GM19372 (cell line): ENCODE measurements around the gene SPATA46.

Experiments
- ATAC-seq: cut with Tn5 transposase; IDR thresholded peaks from one replicate; pipeline ENCODE4 v1.9.1; 2021; ENCODE audit warnings: mild to moderate bottlenecking, low read depth, moderate library complexity; ENCODE audit not compliant: unreplicated experiment

SPATA46 gene

GRCh38 chr1:162375463-162375862 lies 1.2 kb downstream of the SPATA46 start:
- no peak for ATAC-seq

GRCh38 chr1:162374406-162374805 lies 2.2 kb downstream of the SPATA46 start:
- no peak for ATAC-seq

- ATAC-seq, result no peak
These were observed 3.0 kb downstream of the SPATA46 start for GRCh38 chr1:162373541-162374260.

DNA sequence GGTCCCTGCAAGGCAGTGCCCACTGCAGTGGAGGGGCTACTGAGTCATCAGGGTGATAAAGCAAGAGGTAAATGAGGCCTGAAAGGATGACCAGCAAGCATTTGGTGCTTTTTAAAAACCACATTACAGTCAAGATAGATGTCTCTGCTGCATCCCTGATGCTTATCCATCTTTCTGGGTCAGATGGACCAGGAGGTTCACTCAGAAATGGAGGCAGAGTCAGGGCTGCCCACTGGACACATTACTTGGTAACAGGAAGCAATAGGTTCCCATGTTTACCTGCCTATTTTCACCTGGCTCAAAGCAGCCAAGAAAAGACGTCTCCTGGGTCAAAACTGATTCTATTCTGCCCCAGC lies 3.6 kb downstream of the SPATA46 start:
- ATAC-seq, result no peak

GRCh38 chr1:162372159-162373071 lies 4.2 kb downstream of the SPATA46 start:
- no peak for ATAC-seq

DNA sequence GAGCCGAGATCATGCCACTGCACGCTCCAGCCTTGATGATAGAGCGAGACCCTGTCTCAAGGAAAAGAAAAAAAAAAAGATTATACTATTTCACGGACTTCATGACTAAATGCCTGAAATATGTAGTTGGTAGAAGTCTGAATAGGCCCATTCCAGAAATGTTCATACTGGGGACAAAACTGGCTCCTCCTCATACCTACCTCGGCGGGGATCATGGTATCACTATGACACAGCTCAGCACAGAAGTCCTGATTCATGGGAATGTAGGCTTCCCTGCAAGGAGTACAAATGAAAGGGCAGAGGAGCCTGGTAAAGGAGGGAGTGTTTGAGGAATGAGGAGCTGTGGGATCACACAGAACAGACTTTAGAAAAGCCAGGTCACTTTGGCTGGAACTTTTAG lies 5.0 kb downstream of the SPATA46 start:
- no peak for ATAC-seq

- ATAC-seq, result no peak
These were observed 5.9 kb downstream of the SPATA46 start for GRCh38 chr1:162370721-162371120.

DNA sequence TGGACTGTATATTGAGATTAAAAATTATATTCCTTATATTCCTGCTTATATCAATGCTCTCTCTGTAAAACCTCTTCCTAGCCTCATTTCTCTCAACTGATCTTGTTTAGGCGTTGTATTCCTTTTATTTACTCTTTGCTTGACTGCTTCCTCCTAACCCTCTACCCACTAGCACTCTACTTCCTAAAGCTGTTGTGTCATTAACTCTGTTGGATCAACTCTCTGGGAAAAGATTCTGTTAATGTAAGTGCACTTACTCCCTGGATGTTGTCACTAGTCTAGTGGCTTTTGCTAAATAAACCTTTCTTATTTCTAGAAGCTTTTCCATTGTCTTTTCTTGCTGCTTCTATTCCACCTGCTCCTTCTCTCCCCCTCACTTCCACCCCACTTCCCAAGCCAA lies 6.5 kb downstream of the SPATA46 start:
- ATAC-seq, result no peak

DNA sequence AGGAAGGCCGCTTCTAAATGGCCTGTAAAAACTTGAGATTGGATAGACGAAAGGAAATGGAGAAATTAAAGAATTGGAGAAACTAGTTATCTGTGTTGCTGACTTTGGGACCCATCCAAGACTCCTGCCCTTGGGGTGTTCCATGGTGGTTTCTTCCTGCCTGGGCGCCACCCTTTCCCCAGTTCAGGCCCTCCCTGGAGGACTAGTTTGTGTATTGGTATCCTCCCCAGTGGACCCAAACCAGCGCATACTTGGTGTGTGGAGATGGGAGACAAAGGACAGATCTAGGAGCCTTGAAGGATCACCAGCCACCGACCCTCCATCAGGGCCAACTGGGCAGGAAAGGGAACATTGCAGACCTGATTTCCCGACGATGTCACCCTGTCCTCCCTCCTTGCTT lies 7.1 kb downstream of the SPATA46 start:
- ATAC-seq, result no peak

- ATAC-seq, result no peak
These were observed 8.2 kb downstream of the SPATA46 start for GRCh38 chr1:162368451-162368850.

DNA sequence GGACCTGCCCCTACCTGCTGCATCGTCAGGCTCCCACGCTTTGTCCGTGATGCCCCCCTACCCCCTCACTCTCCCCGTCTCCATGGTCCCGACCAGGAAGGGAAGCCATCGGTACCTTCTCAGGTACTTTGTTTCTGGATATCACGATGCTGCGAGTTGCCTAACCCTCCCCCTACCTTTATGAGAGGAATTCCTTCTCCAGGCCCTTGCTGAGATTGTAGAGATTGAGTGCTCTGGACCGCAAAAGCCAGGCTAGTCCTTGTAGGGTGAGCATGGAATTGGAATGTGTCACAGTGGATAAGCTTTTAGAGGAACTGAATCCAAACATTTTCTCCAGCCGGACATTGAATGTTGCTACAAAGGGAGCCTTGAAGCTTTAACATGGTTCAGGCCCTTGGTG lies 8.9 kb downstream of the SPATA46 start:
- no peak for ATAC-seq

DNA sequence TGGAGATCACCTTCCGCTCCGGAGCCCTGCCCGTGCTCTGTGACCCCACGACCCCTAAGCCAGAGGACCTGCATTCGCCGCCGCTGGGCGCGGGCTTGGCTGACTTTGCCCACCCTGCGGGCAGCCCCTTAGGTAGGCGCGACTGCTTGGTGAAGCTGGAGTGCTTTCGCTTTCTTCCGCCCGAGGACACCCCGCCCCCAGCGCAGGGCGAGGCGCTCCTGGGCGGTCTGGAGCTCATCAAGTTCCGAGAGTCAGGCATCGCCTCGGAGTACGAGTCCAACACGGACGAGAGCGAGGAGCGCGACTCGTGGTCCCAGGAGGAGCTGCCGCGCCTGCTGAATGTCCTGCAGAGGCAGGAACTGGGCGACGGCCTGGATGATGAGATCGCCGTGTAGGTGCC lies 9.6 kb downstream of the SPATA46 start:
- ATAC-seq, result no peak

- no peak for ATAC-seq
These were observed 10.0 kb downstream of the SPATA46 start for GRCh38 chr1:162366671-162367070.

GRCh38 chr1:162366149-162366548 lies 10.5 kb downstream of the SPATA46 start:
- ATAC-seq, result no peak

- no peak for ATAC-seq
These were observed 11.2 kb downstream of the SPATA46 start for GRCh38 chr1:162365284-162366020.

- ATAC-seq, result no peak
These were observed 12.2 kb downstream of the SPATA46 start for GRCh38 chr1:162364498-162364897.

DNA sequence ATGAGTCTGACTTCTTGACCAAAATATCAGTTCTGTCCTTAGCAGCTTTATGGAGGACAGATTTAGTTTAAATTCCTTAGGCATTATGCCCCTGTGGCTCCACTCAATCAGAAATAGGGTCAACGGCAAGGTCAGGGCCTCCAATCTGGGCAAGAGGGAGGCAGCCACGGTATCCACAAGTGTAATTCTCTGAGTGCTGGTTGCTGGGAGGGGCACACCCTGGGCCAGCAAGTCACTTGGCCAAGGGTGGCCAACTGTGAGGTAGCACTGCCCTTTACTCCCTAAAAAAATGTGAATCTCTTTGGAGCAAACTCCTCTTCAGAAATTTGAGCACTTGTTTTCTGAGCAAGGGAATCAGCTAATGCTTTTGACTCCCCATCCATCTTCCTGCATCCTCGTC lies 12.8 kb downstream of the SPATA46 start:
- no peak for ATAC-seq

DNA sequence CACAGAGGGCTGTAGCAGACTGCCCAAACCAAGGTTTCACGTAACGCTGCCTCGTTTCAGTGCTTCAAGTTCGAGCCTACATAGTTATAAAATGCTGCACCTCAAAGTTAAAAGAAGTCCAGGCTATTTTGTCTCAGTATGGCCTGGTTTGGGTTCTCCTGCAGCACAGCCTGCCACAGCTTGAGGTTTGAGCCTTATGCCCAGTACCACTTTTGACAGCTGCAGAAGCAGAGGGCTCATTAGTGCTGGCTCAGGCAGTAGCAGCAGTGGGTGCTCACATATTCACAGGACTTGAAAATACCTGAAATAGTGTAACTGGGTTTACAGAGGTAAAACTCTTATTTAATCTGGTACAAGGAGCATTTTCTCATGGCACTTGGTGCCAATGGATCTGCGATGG lies 15.3 kb downstream of the SPATA46 start:
- peak; percentile 23 for ATAC-seq

- no peak for ATAC-seq
These were observed 15.8 kb downstream of the SPATA46 start for GRCh38 chr1:162360874-162361260.

DNA sequence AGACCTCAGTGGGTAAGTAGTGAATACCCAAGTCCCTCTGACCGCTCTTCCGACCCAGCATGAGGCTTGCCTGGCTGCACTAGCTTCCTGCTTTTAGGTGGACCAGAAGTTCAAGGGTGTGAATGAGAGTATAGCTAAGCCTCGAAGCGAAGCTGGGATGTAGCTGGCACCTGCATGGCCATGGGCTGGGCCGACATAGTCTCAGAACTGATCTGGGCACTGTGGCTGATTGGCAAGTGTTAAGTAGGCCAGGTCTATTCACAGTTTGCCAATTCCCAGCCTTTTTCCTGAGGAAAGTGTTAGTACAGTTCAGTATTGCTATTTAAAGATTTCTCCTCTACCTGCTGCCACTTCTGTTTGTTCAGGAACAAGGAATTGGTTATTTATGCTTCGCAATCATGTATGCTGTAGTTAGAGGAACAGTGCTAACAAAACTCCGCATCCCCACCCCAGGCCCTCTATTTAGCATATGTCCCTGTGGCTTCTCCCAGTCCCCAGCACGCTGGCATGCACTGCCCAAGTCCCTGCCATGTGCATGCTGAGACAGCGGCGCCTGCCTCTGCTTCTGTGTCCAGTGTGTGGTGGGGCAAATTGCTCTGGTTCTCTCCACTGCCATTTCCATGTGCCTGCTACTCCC lies 16.3 kb downstream of the SPATA46 start:
- no peak for ATAC-seq
